Transverse colon (tissue), 4 donors: ENCODE results near the gene SEMA5B. TPM values are rescaled to one million over a fixed set of nuclear protein-coding genes. Genes with fewer than 3 reads are reported as not detected.

ENCODE experiments used
- DNase-seq: peaks from one replicate; pipeline ENCODE4 v3.0.0-alpha.2; 2019
- H3K27ac ChIP-seq, 4 donors: fragments of 200-600 bp; sonication (generic); 2 replicates each; pipeline ENCODE4 v1.5.1; 2016 to 2018; ENCODE audit warnings: inconsistent platforms in 4 of 4
- H3K27me3 ChIP-seq: fragments of 200-600 bp; sonication (generic); 2 replicates; pipeline ENCODE4 v1.5.1; 2017; ENCODE audit warnings: inconsistent platforms
- H3K36me3 ChIP-seq, 4 donors: fragments of 200-600 bp; sonication (generic); 2 replicates each; pipeline ENCODE4 v1.5.1; 2017 to 2019; ENCODE audit warnings: inconsistent platforms in 4 of 4
- H3K4me1 ChIP-seq, 4 donors: fragments of 200-600 bp; sonication (generic); 2 replicates each; pipeline ENCODE4 v1.5.1; 2017 to 2020; ENCODE audit warnings: inconsistent platforms in 4 of 4
- H3K4me3 ChIP-seq, 4 donors: fragments of 200-600 bp; sonication (generic); 1 replicate in 1 of 4; 2 replicates in 3 of 4; pipeline versions ENCODE4 v1.5.1 to v1.6.1; 2017 to 2019; ENCODE audit warnings: inconsistent platforms in 4 of 4
- H3K9me3 ChIP-seq, 2 donors: fragments of 200-600 bp; sonication (generic); 2 replicates each; pipeline ENCODE4 v1.5.1; 2017 to 2019; ENCODE audit warnings: inconsistent platforms in 2 of 2
- CTCF ChIP-seq, 5 experiments: fragments of 200-600 bp in 3 of 5; fragments of 450-650 bp in 2 of 5; sonication (generic) in 3 of 5; IDR thresholded peaks; 1 replicate in 2 of 5; 2 replicates in 3 of 5; pipeline ENCODE4 v1.5.1; 2016 to 2017; ENCODE audit warnings: antibody characterized with exemption in 5 of 5, inconsistent platforms in 3 of 5, mild to moderate bottlenecking in 2 of 5, moderate library complexity in 1 of 5
- EP300 ChIP-seq: sonication (generic); formaldehyde crosslinking; IDR thresholded peaks from one replicate; pipeline ENCODE4 v1.6.1; 2017; ENCODE audit warnings: antibody characterized with exemption, low read depth
- POLR2A ChIP-seq: fragments of 450-650 bp; IDR thresholded peaks from one replicate; pipeline ENCODE4 v1.6.1; 2016; ENCODE audit warnings: antibody characterized with exemption, mild to moderate bottlenecking, moderate library complexity
- POLR2AphosphoS5 ChIP-seq, 3 donors: sonication (generic); formaldehyde crosslinking; IDR thresholded peaks; one replicate each; pipeline ENCODE4 v1.6.1; 2016; ENCODE audit warnings: antibody characterized with exemption in 3 of 3
- WGBS, 2 donors: methylation state at CpG; one replicate each; pipeline ENCODE4 v1.1.5; 2018; ENCODE audit warnings: low coverage in 1 of 2; 5-methylcytosine and 5-hydroxymethylcytosine counted together
- in situ Hi-C, 4 donors: fragments of 200-750 bp; cut with MboI; loops; one replicate each; pipeline versions ENCODE4 v1.15.0 to v1.15.1; 2017; ENCODE audit warnings: low sequenced_read_pairs in 3 of 4, low pct_ligation_motif_present in 1 of 4, low pct_unique_long_range_greater_than_20kb in 1 of 4
- intact Hi-C: fragments of 100-400 bp; cut with DNase I; formaldehyde crosslinking; loops from one replicate; pipeline ENCODE4 v1.15.1; 2023; ENCODE audit warnings: low total_unique reads
- total RNA-seq, 4 donors: library from RNA; depleted of rRNA; stranded (reverse); fragments of >200 nt; gene quantifications; one replicate each; pipeline ENCODE4 v1.1.0, GENCODE V29; 2016

The SEMA5B gene
- total RNA-seq, 4 donors from 2014 or later = 0.16 to 1.4 (median 0.27) TPM; not detected in 1

GRCh38 chr3:123018683-123019082 is 8.9 kb downstream of the SEMA5B start:
- Histone ChIP-seq H3K27me3 (peaks cover 23% of the 10 kb centered on the region), H3K9me3 (no peaks in the 10 kb centered on the region), H3K36me3 (no peaks in the 10 kb centered on the region), H3K27ac (no peak overlapping the region), H3K4me1 (no peaks in the 10 kb centered on the region), H3K4me3 (no peak overlapping the region)
- no peak for DNase-seq
- WGBS, 2 donors = 48% methylated on average over 1 of the region's 1 CpG; no CpG with 5 or more reads in 1 of the 2 donors
- in situ Hi-C loops (no loop called here), intact Hi-C loops (no loop called here)
- TF ChIP-seq POLR2A (no peak), POLR2AphosphoS5 (IDR thresholded peaks at IDR 0.05) (no peak), EP300 (no peak), CTCF (IDR thresholded peaks at IDR 0.05) (no peak)

GRCh38 chr3:123015596-123015995 is 12.0 kb downstream of the SEMA5B start:
- Histone ChIP-seq H3K27ac (no peak overlapping the region), H3K36me3 (no peaks in the 10 kb centered on the region), H3K4me1 (no peaks in the 10 kb centered on the region), H3K27me3 (peaks cover 9% of the 10 kb centered on the region), H3K4me3 (no peak overlapping the region), H3K9me3 (no peaks in the 10 kb centered on the region)
- WGBS, 2 donors = 84% methylated on average over 4 of the region's 4 CpGs; no CpG with 5 or more reads in 1 of the 2 donors
- DNase-seq = no peak
- in situ Hi-C loops = no loop called here
- intact Hi-C loops = no loop called here
- no peak for TF ChIP-seq EP300

GRCh38 chr3:123013876-123014275 is 13.7 kb downstream of the SEMA5B start:
- intact Hi-C loops (no loop called here), in situ Hi-C loops (no loop called here)
- no peak for TF ChIP-seq CTCF (IDR thresholded peaks at IDR 0.05)
- TF ChIP-seq POLR2AphosphoS5 (IDR thresholded peaks at IDR 0.05) = no peak
- no peak for TF ChIP-seq POLR2A
- no peak for TF ChIP-seq EP300
- Histone ChIP-seq H3K27ac (no peak overlapping the region), H3K36me3 (no peaks in the 10 kb centered on the region), H3K9me3 (no peaks in the 10 kb centered on the region), H3K4me3 (no peak overlapping the region), H3K4me1 (no peaks in the 10 kb centered on the region), H3K27me3 (peaks cover 6% of the 10 kb centered on the region)
- DNase-seq = no peak
- WGBS, 2 donors = 67 to 81% methylated on average over 1 to 6 of the region's 6 CpGs

- 80 to 94% methylated on average over 1 of the region's 1 CpG for WGBS, 2 donors
- no peak overlapping the region for H3K27ac ChIP-seq
- in situ Hi-C loops = no loop called here
- H3K36me3 ChIP-seq = no peaks in the 10 kb centered on the region
- H3K9me3 ChIP-seq = no peaks in the 10 kb centered on the region
- DNase-seq = no peak
- TF ChIP-seq EP300 (no peak), POLR2A (no peak), CTCF (IDR thresholded peaks at IDR 0.05) (no peak), POLR2AphosphoS5 (IDR thresholded peaks at IDR 0.05) (no peak)
- intact Hi-C loops = no loop called here
- H3K27me3 ChIP-seq = peaks cover 4% of the 10 kb centered on the region
- no peak overlapping the region for H3K4me3 ChIP-seq
- H3K4me1 ChIP-seq = no peaks in the 10 kb centered on the region
Measured at GRCh38 chr3:123012652-123013051, 14.9 kb downstream of the SEMA5B start.

GRCh38 chr3:123011447-123011846 is 16.1 kb downstream of the SEMA5B start:
- TF ChIP-seq POLR2A (no peak), EP300 (no peak), CTCF (IDR thresholded peaks at IDR 0.05) (no peak), POLR2AphosphoS5 (IDR thresholded peaks at IDR 0.05) (no peak)
- DNase-seq = no peak
- Histone ChIP-seq H3K27ac (no peak overlapping the region), H3K27me3 (peaks cover 4% of the 10 kb centered on the region), H3K4me3 (no peak overlapping the region), H3K4me1 (no peaks in the 10 kb centered on the region), H3K36me3 (no peaks in the 10 kb centered on the region), H3K9me3 (no peaks in the 10 kb centered on the region)
- no CpG with 5 or more reads among the region's 1 CpG for WGBS, 2 donors
- in situ Hi-C loops = no loop called here
- intact Hi-C loops = no loop called here
